Body of pancreas (tissue), 4 donors: ENCODE data around the gene YWHAE. TPM values are rescaled to one million over a fixed set of nuclear protein-coding genes. Genes with fewer than 3 reads are reported as not detected.

Experiments used
- ATAC-seq: fragments of 150-250 bp; one replicate; pipeline ENCODE4 v1.9.1; 2016
- DNase-seq, 4 donors: peaks; one replicate each; pipeline ENCODE4 v3.0.0-alpha.2; 2019
- H3K27ac ChIP-seq, 4 donors: fragments of 200-600 bp; sonication (generic); 1 replicate in 3 of 4; 2 replicates in 1 of 4; pipeline versions ENCODE4 v1.5.1 to v1.6.1; 2016 to 2019; ENCODE audit warnings: mild to moderate bottlenecking in 1 of 4, mixed read lengths in 1 of 4, moderate library complexity in 1 of 4
- H3K27me3 ChIP-seq, 2 donors: fragments of 200-600 bp; sonication (generic); one replicate each; pipeline ENCODE4 v1.6.0; 2016; ENCODE audit warnings: mild to moderate bottlenecking in 1 of 2
- H3K36me3 ChIP-seq, 2 donors: fragments of 200-600 bp; sonication (generic); replicated peaks in 1 of 2; 2 replicates each; pipeline ENCODE4 v1.5.1; 2016; ENCODE audit warnings: low read depth in 2 of 2; ENCODE audit not compliant: insufficient read depth in 1 of 2
- H3K4me1 ChIP-seq: fragments of 200-600 bp; sonication (generic); one replicate; pipeline ENCODE4 v1.6.0; 2016
- H3K4me3 ChIP-seq, 2 donors: fragments of 200-600 bp; sonication (generic); 1 replicate in 1 of 2; 2 replicates in 1 of 2; pipeline ENCODE4 v1.5.1; 2016 to 2019
- H3K9me3 ChIP-seq, 3 donors: fragments of 200-600 bp; sonication (generic); 1 replicate in 2 of 3; 2 replicates in 1 of 3; pipeline ENCODE4 v1.5.1; 2016
- POLR2A ChIP-seq, 3 donors: fragments of 450-650 bp; IDR thresholded peaks; one replicate each; pipeline ENCODE4 v1.6.1; 2016; ENCODE audit warnings: antibody characterized with exemption in 3 of 3, mild to moderate bottlenecking in 2 of 3
- WGBS, 2 donors: methylation state at CpG; one replicate each; pipeline ENCODE4 v1.1.5; 2017; 5-methylcytosine and 5-hydroxymethylcytosine counted together
- intact Hi-C: fragments of 100-400 bp; cut with DNase I; formaldehyde crosslinking; loops from one replicate; pipeline ENCODE4 v1.15.1; 2023
- total RNA-seq, 2 donors: library from RNA; depleted of rRNA; stranded (reverse); fragments of >200 nt; gene quantifications; one replicate each; pipeline ENCODE4 v1.1.0, GENCODE V29; 2016
- TF ChIP-seq, protein P1 (sequence below), 7 experiments: fragments of 450-650 bp in 4 of 7; fragments of 200-600 bp in 3 of 7; sonication (generic) in 3 of 7; IDR thresholded peaks; one replicate each; pipeline ENCODE4 v1.5.1; 2016 to 2019; ENCODE audit warnings: antibody characterized with exemption in 7 of 7

Gene YWHAE
- total RNA-seq, 2 donors from 2014 or later = 301 to 378 TPM

DNA sequence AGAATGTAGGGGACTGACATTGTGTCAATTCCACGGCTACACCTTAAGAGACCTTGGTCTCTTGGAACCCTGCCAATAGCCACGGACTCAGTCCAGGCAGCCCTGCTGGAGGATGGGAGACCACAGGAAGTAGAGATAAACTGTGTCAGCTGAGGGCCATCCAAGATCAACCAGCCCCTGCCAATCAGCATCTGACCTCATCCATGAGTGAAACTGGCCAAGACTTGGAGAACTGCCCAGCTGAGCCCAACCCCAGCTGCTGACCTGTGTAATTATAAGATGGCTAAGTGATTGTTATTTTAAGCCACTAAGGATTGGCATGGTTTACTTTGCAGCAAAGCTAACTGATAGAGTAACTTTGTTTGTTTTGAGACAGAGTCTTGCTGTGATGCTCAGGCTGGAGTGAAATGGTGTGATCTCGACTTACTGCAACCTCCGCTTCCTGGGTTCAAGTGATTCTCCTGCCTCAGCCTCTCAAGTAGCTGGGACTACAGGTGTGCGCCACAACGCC, 13.3 kb upstream of the YWHAE start:
- DNase-seq (peak; percentile 83 to 95 (median 87)), ATAC-seq (peak; percentile 92)
- peaks cover 0 to 2% of the 10 kb centered on the region in 2 donors for H3K36me3 ChIP-seq
- TF ChIP-seq, protein P1, sequence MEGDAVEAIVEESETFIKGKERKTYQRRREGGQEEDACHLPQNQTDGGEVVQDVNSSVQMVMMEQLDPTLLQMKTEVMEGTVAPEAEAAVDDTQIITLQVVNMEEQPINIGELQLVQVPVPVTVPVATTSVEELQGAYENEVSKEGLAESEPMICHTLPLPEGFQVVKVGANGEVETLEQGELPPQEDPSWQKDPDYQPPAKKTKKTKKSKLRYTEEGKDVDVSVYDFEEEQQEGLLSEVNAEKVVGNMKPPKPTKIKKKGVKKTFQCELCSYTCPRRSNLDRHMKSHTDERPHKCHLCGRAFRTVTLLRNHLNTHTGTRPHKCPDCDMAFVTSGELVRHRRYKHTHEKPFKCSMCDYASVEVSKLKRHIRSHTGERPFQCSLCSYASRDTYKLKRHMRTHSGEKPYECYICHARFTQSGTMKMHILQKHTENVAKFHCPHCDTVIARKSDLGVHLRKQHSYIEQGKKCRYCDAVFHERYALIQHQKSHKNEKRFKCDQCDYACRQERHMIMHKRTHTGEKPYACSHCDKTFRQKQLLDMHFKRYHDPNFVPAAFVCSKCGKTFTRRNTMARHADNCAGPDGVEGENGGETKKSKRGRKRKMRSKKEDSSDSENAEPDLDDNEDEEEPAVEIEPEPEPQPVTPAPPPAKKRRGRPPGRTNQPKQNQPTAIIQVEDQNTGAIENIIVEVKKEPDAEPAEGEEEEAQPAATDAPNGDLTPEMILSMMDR (IDR thresholded peaks at IDR 0.05) = peak in 1 of 7 experiments; percentile 4
- TF ChIP-seq POLR2A (IDR thresholded peaks at IDR 0.05) = no peak
- H3K27me3 ChIP-seq = no peaks in the 10 kb centered on the region
- no peak overlapping the region for H3K4me3 ChIP-seq
- H3K27ac ChIP-seq = peak overlapping the region in 2 of 4 donors; percentile 17 to 28
- peaks cover 14% of the 10 kb centered on the region for H3K4me1 ChIP-seq
- 37 to 55% methylated on average over 6 of the region's 6 CpGs for WGBS, 2 donors
- intact Hi-C loops = no loop called here
- no peaks in the 10 kb centered on the region for H3K9me3 ChIP-seq

GRCh38 chr17:1412185-1413110, 12.4 kb upstream of the YWHAE start:
- peak; percentile 35 for ATAC-seq
- H3K27me3 ChIP-seq = no peaks in the 10 kb centered on the region
- H3K36me3 ChIP-seq = peaks cover 0 to 2% of the 10 kb centered on the region in 2 donors
- peaks cover 14% of the 10 kb centered on the region for H3K4me1 ChIP-seq
- H3K9me3 ChIP-seq = no peaks in the 10 kb centered on the region
- 73 to 74% methylated on average over 23 to 27 of the region's 27 CpGs for WGBS, 2 donors
- no peak overlapping the region for H3K4me3 ChIP-seq
- intact Hi-C loops = no loop called here
- TF ChIP-seq, protein P1 (IDR thresholded peaks at IDR 0.05) = no peak
- no peak for TF ChIP-seq POLR2A (IDR thresholded peaks at IDR 0.05)
- peak overlapping the region in 1 of 4 donors; percentile 28 for H3K27ac ChIP-seq
- DNase-seq = peak; percentile 37 to 80 (median 49)

GRCh38 chr17:1402262-1402586, 2.2 kb upstream of the YWHAE start:
- intact Hi-C loops = no loop called here
- ATAC-seq (no peak), DNase-seq (no peak)
- Histone ChIP-seq H3K27ac (no peak overlapping the region), H3K4me3 (no peak overlapping the region), H3K9me3 (no peaks in the 10 kb centered on the region), H3K27me3 (no peaks in the 10 kb centered on the region), H3K36me3 (no peaks in the 10 kb centered on the region), H3K4me1 (peaks cover 18% of the 10 kb centered on the region)
- TF ChIP-seq, protein P1 (IDR thresholded peaks at IDR 0.05) = no peak
- no peak for TF ChIP-seq POLR2A (IDR thresholded peaks at IDR 0.05)
- 86 to 88% methylated on average over 4 of the region's 4 CpGs for WGBS, 2 donors

DNA sequence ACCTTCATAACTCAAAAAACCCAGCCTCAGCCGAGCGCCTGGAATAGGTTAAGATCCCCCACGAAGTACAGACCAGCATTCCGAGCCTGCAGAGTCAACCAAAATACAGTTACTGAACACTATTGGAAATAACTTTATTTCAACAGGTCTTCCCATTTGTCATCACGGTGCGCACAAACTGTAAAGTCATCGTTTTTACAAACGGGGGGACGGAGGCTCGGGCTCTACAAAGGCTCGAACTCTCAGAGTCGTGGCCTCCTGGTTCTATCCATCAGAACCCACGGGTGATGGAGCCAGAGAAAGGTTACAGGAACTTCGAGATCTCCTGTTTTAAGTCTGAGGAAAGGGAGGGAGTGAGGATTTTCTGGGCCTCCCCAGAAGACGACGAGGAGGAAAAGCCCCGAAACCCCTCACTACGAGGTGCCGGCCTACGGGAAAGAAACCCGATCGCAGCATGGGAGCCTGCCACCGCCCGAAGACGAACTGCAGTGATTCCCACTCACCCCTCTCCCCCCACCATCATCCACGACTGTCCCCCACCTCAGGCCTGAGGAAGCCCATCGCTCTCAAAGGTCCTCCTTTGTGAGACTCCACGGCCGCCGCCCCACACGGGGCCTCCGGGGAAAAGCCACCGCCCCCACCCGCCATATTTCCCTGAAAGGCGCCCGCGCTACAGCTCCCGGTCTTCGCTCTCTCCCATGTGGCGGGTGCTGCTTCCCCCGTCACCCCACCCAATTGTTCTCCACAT, 917 bp downstream of the YWHAE start:
- Histone ChIP-seq H3K27me3 (no peaks in the 10 kb centered on the region), H3K4me1 (peaks cover 48% of the 10 kb centered on the region), H3K36me3 (no peaks in the 10 kb centered on the region), H3K27ac (peak overlapping the region; percentile 88 to 100 (median 98)), H3K9me3 (no peaks in the 10 kb centered on the region), H3K4me3 (peak overlapping the region; percentile 89 to 99)
- DNase-seq (peak in 2 of 4 donors; percentile 21 to 43), ATAC-seq (peak; percentile 28)
- intact Hi-C loops = no loop called here
- 1% methylated on average over 31 to 41 of the region's 41 CpGs for WGBS, 2 donors
- TF ChIP-seq, protein P1 (IDR thresholded peaks at IDR 0.05) = no peak
- TF ChIP-seq POLR2A (IDR thresholded peaks at IDR 0.05) = no peak
